Measurements from ENCODE around the gene HTR4. TPM values are rescaled to one million over a fixed set of nuclear protein-coding genes. Genes with fewer than 3 reads are reported as not detected.

HTR4 gene
- total RNA-seq, 2 experiments from 2014 or later: not detected

DNA sequence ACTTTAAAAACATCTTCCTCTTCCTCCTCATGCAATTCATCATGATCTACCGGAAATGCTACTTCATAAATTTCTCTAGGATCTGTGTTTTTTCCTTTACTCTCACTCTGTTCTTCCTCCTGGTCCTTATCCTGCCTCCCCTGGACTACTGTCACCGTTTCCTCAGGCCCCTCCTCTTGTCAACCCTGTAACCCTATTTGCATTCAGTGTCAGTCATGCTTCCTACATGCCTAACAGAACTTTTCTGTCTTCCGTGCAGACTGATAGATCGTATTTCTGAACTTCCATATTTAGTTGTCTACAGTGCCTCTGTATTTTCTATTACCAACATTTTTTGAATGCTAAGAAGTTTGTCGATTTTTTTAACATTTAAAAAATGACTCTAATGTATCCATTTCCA, 27.3 kb downstream of the HTR4 start:
- no peak for TF ChIP-seq EZH2phosphoT487 (IDR thresholded peaks at IDR 0.05; ENCODE audit: borderline replicate concordance, low read depth, low read length)
- TF ChIP-seq, protein P1, sequence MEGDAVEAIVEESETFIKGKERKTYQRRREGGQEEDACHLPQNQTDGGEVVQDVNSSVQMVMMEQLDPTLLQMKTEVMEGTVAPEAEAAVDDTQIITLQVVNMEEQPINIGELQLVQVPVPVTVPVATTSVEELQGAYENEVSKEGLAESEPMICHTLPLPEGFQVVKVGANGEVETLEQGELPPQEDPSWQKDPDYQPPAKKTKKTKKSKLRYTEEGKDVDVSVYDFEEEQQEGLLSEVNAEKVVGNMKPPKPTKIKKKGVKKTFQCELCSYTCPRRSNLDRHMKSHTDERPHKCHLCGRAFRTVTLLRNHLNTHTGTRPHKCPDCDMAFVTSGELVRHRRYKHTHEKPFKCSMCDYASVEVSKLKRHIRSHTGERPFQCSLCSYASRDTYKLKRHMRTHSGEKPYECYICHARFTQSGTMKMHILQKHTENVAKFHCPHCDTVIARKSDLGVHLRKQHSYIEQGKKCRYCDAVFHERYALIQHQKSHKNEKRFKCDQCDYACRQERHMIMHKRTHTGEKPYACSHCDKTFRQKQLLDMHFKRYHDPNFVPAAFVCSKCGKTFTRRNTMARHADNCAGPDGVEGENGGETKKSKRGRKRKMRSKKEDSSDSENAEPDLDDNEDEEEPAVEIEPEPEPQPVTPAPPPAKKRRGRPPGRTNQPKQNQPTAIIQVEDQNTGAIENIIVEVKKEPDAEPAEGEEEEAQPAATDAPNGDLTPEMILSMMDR (conservative IDR thresholded peaks at IDR 0.05; ENCODE audit: low read length): no peak
- Histone ChIP-seq H3K79me2 (ENCODE audit: insufficient read depth, low read depth, low read length) (no peaks in the 10 kb centered on the region), H2AFZ (ENCODE audit: low read length) (no peak overlapping the region), H3K27ac (ENCODE audit: low read depth, low read length, poor library complexity, severe bottlenecking) (no peak overlapping the region), H3K4me3 (ENCODE audit: low read depth, low read length, poor library complexity, severe bottlenecking) (no peak overlapping the region), H4K20me1 (ENCODE audit: insufficient read depth, low read length) (no peaks in the 10 kb centered on the region), H3K4me2 (ENCODE audit: low read length) (no peak overlapping the region), H3K9me2 (ENCODE audit: insufficient read depth, low read length) (no peaks in the 10 kb centered on the region), H3K36me3 (ENCODE audit: insufficient read depth, low read length) (no peaks in the 10 kb centered on the region), H3K9me3 (ENCODE audit: low read length) (no peaks in the 10 kb centered on the region), H3K4me1 (ENCODE audit: insufficient read depth, low read length, poor library complexity, severe bottlenecking) (no peaks in the 10 kb centered on the region)
- DNase-seq (ENCODE audit: low spot score): no peak
- ChIA-PET CTCF (ENCODE audit: unreplicated experiment) (no interaction called here), POLR2A (no interaction called here)
- BruUV-seq (replicated peaks): no TSS peak
- intact Hi-C loops (cut with micrococcal nuclease; ENCODE audit: unreplicated experiment): no loop called here

DNA sequence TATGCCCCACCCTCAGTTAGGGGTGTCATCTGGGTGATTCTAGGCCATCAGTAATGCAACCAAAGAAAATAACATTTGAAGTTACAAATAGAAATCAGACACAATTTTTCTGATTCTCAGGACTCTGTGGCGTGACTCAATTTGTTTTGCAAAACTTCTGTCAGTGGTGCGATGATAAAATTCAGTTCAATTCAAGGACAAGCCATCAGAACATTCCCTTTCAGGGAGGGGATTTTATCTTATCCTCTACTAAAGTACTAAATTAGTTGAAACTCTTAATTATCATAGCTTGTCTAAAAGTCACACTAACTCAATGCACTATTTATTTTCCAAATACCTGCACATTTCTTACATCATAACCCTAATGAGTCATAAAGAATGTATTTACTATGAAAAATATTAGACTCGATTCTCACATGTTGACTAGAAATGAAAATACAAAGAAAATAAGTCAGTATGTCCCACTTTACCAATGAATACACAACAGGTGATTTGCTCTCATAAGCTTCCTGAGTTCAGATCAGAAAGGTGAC, 28.2 kb downstream of the HTR4 start:
- Histone ChIP-seq H3K4me3 (ENCODE audit: low read depth, low read length, poor library complexity, severe bottlenecking) (no peak overlapping the region), H3K4me2 (ENCODE audit: low read length) (no peak overlapping the region), H3K9me2 (ENCODE audit: insufficient read depth, low read length) (no peaks in the 10 kb centered on the region), H3K27ac (ENCODE audit: low read depth, low read length, poor library complexity, severe bottlenecking) (no peak overlapping the region), H3K79me2 (ENCODE audit: insufficient read depth, low read depth, low read length) (no peaks in the 10 kb centered on the region), H3K36me3 (ENCODE audit: insufficient read depth, low read length) (no peaks in the 10 kb centered on the region), H3K4me1 (ENCODE audit: insufficient read depth, low read length, poor library complexity, severe bottlenecking) (no peaks in the 10 kb centered on the region), H3K9me3 (ENCODE audit: low read length) (no peaks in the 10 kb centered on the region), H4K20me1 (ENCODE audit: insufficient read depth, low read length) (no peaks in the 10 kb centered on the region), H2AFZ (ENCODE audit: low read length) (no peak overlapping the region)
- POLR2A ChIA-PET: no interaction called here
- no TSS peak for BruUV-seq (replicated peaks)
- intact Hi-C loops (cut with micrococcal nuclease; ENCODE audit: unreplicated experiment): no loop called here
- CTCF ChIA-PET (ENCODE audit: unreplicated experiment): no interaction called here
- DNase-seq (ENCODE audit: low spot score): no peak
- TF ChIP-seq, protein P1 (conservative IDR thresholded peaks at IDR 0.05; ENCODE audit: low read length): no peak
- TF ChIP-seq EZH2phosphoT487 (IDR thresholded peaks at IDR 0.05; ENCODE audit: borderline replicate concordance, low read depth, low read length): no peak

DNA sequence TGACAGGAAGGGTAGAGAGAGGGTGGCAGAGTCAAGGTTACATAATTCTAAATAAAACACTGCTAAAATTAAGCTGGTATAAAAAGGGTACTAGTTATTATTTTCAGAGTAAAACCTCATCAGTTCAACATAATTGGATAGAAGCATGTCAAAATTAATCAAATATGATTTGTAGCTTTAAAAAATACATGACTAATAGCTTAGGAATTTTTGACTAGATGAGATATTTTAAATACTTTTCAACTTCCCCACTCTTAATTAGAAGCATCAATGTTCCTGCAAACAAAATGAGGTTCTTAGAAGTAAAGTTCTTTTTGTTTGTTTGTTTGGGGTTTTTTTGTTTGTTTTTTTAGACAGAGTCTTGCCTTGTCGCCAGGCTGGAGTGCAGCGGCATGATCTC, 29.1 kb downstream of the HTR4 start:
- no peak overlapping the region for H3K4me2 ChIP-seq (ENCODE audit: low read length)
- ChIA-PET CTCF (ENCODE audit: unreplicated experiment) (no interaction called here), POLR2A (interaction anchor here (0.7 kb wide), 1 partner anchor 58 kb away, joined by 4 read pairs; no protein-coding TSS in a partner anchor)
- no peaks in the 10 kb centered on the region for H3K9me2 ChIP-seq (ENCODE audit: insufficient read depth, low read length)
- BruUV-seq (replicated peaks): no TSS peak
- no peak for DNase-seq (ENCODE audit: low spot score)
- TF ChIP-seq EZH2phosphoT487 (IDR thresholded peaks at IDR 0.05; ENCODE audit: borderline replicate concordance, low read depth, low read length): no peak
- TF ChIP-seq, protein P1 (conservative IDR thresholded peaks at IDR 0.05; ENCODE audit: low read length): no peak
- H3K4me3 ChIP-seq (ENCODE audit: low read depth, low read length, poor library complexity, severe bottlenecking): no peak overlapping the region
- intact Hi-C loops (cut with micrococcal nuclease; ENCODE audit: unreplicated experiment): no loop called here
- no peak overlapping the region for H2AFZ ChIP-seq (ENCODE audit: low read length)
- no peaks in the 10 kb centered on the region for H3K79me2 ChIP-seq (ENCODE audit: insufficient read depth, low read depth, low read length)
- no peaks in the 10 kb centered on the region for H3K4me1 ChIP-seq (ENCODE audit: insufficient read depth, low read length, poor library complexity, severe bottlenecking)
- H3K36me3 ChIP-seq (ENCODE audit: insufficient read depth, low read length): no peaks in the 10 kb centered on the region
- no peak overlapping the region for H3K27ac ChIP-seq (ENCODE audit: low read depth, low read length, poor library complexity, severe bottlenecking)
- H4K20me1 ChIP-seq (ENCODE audit: insufficient read depth, low read length): no peaks in the 10 kb centered on the region
- H3K9me3 ChIP-seq (ENCODE audit: low read length): no peaks in the 10 kb centered on the region
